A204.1 (cell line): ENCODE data around the gene MID1.
A peak's percentile ranks its signal among the peaks of the same experiment; 100 is the strongest.
"Not testable (repeated sequence)": the region's sequence is repeated elsewhere in the genome, so short reads cannot be mapped to it uniquely, and the experiment has no call there.

Experiments used
- FAIRE-seq: peaks from 2 replicates; lab custom pipeline; 2012; peaks lifted over from hg19 to GRCh38; lab: Jason Lieb, UNC

Gene MID1

DNA sequence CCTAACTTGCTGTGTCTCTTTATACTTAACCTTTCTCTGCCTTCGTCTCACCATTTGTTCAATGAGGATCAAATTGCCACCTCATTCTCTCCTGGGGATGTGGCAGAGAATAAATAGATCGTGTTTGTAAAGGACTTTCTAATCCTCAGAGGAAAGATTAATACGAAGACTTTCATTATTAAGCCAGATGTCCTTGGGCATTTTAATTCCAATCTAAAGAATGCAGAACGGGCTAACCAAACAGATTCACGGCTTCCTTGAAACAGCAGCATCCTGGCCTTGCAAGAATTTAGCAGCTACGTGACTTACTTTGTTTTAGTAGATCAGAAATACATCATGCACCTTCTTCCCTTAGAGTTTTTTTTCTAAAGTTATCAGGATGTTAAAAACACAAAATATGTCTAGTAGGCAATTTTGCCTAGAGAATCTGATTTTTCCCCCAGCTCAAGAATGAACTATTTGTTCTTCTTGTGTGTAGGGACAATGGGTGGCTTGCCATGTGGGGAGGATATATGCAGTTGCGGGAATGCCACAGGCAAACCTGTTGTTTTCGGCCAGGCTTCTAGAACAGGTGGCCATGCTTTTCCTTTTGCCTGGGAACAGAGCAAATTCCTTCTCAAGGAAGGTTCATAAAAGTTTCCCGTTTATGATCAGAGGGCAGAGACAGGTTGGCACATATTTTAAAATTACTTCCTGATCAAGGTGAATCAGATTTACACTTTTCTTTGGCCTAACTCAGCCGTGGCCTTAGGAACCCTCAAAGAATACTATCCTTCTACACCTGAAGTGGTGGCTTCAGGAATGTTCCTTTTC lies 3.0 kb downstream of the MID1 start:
- FAIRE-seq: no peak

DNA sequence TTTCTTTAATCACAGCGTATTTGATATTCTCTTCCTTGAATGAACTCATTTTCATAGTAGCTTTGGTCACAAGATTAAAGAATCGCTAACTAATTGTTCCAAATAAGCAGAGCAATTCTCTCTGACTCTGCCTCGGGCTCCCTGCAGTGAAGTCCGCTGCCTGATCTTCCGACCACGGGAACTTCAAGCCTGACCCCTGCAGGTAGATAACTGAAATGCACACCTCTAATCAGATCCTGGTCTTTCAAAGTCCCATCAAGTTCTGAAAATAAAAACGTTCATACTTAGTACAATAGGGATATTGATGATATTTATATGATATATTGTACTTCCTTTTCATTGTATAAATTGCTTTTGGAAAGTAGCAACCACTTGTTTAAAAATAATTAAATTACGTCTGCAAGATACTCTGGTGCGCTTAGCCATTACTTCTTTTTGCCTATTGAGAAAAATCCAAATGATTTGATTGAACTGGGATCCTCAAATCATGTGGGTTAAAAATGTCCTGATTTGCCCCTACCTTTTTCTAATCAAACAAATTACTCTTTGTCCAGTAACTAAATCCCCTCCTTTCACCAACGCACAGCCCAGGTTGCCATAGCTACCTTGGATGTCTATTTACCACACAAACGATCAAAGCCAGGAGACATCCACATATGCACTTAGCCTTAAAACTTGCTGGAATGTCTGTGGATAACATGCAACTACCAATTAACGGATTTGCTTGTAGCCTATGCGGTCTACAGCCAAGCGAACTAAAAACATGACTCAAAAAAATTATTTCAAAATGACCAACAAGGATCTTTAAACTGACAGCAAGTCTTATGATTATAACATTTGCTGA lies 4.2 kb downstream of the MID1 start:
- peak; percentile 94 for FAIRE-seq

DNA sequence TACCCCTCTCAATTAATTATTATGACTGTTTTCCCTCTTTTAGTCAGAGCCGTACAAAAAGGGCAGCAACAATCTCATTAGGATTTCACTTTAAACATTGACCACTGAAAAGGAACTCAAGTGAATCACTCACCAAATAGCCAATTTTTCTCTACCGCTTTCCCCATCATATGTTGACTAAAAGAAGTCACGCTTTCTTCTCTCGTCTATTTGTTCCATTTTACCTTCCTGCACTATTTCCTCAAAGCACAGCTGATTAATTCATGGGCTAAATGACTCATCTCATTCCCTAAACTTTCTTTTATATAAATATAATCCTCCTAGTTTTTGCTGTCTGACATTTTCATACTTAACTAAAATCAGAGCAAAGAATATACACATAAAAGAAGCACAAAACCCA lies 8.2 kb downstream of the MID1 start:
- no peak for FAIRE-seq

GRCh38 chrX:10611441-10612090 lies 8.8 kb downstream of the MID1 start:
- FAIRE-seq: no peak

DNA sequence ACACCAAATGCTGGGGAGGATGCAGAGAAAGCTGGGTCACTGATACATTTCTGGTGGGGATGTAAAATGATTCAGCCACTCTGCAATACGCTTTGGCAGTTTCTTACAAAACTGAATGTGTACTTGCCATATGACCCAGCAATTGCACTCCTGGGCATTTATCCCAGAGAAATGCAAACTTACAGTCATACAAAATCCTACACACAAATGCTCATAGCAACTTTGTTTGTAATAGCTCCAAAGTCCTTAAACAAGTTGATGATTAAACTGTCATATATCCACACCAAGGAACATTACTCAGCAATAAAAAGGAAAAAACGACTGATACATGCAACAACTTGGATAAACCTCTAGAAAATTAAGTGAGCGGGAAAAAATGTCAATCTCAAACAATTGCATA lies 12.3 kb downstream of the MID1 start:
- FAIRE-seq: no peak

GRCh38 chrX:10607233-10607632 lies 13.2 kb downstream of the MID1 start:
- FAIRE-seq: no peak

- FAIRE-seq: no peak
Measured at GRCh38 chrX:10603612-10604011, 16.8 kb downstream of the MID1 start.

GRCh38 chrX:10602646-10603045 lies 17.7 kb downstream of the MID1 start:
- FAIRE-seq: no peak

- no peak for FAIRE-seq
Measured at GRCh38 chrX:10600479-10600878, 19.9 kb downstream of the MID1 start.

GRCh38 chrX:10598540-10598939 lies 21.8 kb downstream of the MID1 start:
- no peak for FAIRE-seq

DNA sequence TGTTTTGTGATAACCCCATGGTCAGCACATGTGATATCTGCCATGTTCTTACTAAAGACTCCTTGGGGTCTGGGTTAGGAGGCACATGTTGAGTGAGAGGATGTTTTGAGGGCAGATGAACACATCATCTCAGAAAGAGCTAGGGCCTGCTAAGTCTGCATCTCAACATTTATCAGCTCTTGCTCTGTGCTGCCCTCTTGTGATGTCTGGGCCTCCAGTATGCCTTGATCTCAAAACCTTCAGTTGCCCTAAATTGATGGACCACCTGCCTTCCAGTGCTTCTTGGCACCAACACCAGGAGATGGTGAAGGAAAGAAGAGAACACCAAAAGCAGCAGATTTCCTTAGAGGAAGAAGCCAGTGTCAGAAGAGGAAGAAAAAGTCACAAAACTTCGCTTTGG lies 22.5 kb downstream of the MID1 start:
- FAIRE-seq: no peak

DNA sequence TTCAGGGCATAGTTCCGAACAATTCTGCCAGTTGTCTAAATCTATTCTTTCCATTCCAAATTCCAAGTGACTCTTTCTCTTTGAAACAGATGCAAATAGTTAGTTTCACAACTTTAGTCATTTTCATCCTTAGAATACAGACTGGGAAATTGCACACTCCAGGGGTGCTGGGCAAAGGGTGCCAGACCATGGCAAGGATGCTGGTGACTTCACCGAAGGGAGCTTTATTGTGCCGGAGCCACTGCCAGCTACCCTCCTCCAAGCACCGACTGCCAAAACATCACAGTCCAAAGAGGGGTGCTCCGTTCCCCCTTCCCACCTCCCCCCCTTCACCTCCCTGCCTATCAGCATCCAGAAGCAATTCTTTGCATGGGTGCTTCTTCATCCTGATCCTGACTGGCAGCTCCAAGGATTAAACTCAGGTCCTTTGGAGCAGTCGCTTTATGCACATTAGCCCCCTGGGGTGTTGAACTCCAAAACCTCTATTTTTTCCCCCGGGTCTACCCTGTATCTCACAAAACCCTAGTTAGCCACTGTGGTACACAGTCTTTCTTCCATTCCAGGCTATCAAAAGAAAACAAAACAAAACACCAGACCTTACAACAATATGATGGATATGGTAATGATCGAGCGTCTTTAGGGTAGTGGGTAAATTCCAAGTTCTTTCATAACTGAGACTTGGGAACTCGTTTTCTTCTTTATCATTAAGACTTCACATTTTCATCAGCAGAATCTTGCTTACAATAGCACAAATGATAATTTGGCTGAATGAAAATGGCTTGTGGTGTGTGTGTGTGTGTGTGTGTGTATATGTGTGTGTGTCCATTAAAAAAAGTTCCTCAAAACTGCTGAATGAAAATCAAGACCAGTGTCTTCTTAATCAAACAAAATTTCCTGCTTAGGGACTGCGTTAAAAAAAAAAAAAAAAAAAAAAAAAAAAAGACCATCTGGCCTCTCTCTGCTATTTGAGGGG lies 28.7 kb downstream of the MID1 start:
- FAIRE-seq: no peak

DNA sequence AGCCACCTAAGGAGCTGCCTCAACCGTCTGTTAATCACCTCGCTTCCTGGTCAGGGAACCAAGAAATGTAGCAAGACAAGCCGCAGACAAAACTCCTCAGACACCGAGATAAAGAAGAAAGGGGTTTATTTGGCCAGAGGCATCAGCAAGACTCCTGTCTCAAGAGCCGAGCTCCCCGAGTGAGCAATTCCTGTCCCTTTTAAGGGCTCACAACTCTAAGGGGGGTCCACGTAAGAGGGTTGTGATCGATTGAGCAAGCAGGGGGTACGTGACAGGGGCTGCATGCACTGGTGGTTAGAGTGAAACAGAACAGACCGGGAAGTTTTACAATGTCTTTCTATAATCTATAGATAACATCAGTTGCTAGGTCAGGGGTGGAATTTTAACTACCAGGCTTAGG lies 30.6 kb downstream of the MID1 start:
- not testable (repeated sequence) for FAIRE-seq

- no peak for FAIRE-seq
Measured at GRCh38 chrX:10589098-10589497, 31.3 kb downstream of the MID1 start.

GRCh38 chrX:10584882-10585281 lies 35.5 kb downstream of the MID1 start:
- FAIRE-seq: not testable (repeated sequence)

DNA sequence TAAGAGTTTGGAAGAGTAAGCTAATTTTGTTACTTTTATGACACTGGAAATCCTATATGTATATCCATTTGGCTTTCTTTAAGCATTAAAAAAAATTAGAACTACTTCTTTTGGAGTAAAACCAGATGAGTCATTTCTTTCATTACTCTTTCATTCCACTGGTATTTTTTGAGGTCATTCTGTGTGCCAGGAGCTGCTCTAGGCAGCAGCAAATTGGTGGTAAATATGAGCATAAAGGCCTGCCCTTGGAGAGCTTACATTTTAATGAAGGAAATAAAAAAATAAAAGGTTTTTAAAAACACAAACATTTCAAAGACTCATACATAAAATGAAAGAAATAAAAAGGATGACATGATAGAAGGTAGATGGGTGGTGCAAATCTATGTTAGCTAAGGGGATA lies 37.4 kb downstream of the MID1 start:
- no peak for FAIRE-seq

DNA sequence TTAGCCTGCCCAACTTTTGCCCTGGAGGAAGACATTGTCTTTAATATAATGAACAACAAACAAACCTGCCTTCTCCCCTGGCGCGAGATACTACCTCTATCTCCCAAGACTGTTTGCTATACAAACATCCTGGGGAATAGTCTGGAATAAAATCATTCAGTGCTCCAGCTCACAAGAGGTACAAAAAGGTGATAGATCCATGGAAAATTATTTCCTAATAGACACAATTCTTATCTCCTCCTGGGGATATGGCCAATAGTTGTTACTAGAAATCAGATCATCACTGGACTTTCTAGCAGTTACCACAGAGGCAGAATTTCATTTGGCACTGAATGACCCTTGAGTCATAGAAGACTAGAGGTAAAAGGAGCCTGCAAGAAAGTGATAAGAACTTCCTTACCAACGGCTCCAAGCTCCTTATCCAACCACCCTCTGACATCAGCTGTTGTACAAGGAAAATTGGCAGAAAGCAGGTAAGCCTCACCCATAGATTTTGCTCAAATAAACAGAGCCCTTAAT lies 38.1 kb downstream of the MID1 start:
- FAIRE-seq: no peak

DNA sequence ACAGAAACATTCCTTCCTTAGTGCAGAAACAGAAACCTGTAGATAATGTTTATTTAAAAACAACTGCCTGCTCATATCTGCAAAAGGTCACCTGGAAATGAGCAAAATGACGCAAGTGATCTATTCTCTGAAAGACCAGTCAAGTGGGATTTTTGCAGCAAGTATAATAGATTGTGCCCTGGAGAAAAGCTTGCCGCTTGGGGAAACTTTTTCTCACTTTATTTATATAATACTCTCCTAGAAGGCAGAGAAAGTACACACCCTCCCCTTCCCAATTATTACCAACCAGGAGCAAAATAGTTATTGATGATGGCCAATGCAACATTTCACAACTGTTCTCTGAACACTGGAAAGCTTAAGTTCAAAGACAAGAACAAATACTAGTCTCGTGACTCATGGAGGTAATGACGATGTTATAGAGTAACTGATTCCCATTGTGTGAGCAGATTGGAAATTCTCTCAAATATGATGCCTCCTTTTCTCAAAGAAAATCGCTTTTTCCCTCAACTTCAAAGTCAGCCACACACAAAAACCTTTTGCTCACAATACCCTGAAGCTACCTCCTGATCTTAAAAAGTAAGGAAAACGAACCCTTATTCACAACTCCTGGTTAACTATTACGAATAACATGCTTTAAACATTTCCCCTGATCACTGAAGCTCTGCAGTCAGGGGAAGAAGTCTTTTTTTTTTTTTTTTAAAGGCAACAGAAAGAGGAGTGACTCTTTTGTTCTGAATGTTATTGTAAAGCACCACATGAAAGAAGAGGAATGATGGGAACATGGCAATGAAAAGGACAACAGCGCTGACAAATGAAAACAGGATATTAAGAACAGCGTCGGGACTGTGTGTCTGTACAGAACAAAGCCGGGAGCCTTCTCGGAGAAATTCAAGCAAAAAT lies 41.0 kb downstream of the MID1 start:
- no peak for FAIRE-seq

DNA sequence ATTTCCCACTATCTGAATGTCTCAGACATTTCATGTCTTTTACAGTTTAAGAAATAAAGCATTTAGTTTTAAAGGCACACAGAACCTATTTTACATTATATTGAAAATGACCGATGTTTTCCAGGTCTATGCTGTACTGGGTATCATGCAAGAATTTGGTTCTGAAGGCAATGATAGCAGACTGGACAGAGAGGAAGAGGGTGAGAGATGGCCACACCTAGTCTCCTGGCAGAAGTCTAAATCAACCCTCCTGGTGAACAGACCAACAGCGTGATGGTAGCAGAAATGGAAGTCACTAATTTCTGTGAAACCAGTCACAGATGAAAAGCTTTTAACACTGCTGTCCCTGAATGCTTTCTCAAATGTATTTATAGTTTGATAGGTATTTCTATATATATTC lies 41.9 kb downstream of the MID1 start:
- no peak for FAIRE-seq

- no peak for FAIRE-seq
Measured at GRCh38 chrX:10577853-10578252, 42.5 kb downstream of the MID1 start.
